Measurements from ENCODE around the gene ETS2. TPM values are rescaled to one million over a fixed set of nuclear protein-coding genes. Genes with fewer than 3 reads are reported as not detected.
A peak's percentile ranks its signal among the peaks of the same experiment; 100 is the strongest.

The ETS2 gene
- polyA plus RNA-seq, 1 donor (not counting 4 experiments of a cell fraction or from before 2014, with no cell fraction given): 58.5 TPM

DNA sequence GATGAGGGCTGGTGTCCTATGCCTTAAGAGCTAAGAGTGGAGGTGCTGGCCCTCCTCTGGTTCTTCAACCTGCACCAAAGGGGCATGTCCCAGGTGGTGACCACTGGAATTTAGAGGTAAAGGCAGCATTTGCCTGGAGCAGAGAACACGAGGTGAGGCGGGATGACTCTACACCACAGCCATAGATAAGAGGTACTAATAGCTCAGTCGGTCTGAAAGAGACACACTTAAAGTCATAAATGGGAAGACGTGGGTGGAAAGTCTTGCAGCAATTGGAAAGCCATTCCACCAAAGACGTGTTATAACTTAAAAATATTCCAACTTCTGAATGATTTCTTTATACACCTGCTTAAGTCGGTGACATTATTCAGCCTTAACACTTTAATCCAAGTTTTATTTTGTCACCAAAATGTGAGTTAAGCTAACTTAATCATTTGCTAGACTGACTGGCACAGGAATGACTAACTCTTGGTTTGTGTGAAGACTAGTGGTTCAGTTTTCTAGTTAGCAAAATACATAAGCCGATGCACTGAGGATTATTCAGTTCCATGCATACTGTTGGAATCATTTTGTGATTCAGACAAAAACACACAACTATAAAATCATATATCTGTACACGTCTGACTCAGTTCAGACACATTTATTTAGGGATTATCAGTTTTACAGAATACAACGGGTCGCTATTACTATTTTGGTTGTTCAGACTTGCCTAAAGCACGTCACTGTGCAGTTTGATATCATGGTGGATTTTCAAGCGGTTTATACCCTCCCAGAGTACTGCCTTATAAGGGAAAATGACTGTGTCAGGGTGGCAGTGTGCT is 4.6 kb upstream of the ETS2 start:
- dilution Hi-C loops (cut with MboI; ENCODE audit: extremely low pct_ligation_motif_present, low sequenced_read_pairs): no loop called here
- TF ChIP-seq EZH2 (IDR thresholded peaks at IDR 0.05; ENCODE audit: low read length): no peak
- TF ChIP-seq, protein P1, sequence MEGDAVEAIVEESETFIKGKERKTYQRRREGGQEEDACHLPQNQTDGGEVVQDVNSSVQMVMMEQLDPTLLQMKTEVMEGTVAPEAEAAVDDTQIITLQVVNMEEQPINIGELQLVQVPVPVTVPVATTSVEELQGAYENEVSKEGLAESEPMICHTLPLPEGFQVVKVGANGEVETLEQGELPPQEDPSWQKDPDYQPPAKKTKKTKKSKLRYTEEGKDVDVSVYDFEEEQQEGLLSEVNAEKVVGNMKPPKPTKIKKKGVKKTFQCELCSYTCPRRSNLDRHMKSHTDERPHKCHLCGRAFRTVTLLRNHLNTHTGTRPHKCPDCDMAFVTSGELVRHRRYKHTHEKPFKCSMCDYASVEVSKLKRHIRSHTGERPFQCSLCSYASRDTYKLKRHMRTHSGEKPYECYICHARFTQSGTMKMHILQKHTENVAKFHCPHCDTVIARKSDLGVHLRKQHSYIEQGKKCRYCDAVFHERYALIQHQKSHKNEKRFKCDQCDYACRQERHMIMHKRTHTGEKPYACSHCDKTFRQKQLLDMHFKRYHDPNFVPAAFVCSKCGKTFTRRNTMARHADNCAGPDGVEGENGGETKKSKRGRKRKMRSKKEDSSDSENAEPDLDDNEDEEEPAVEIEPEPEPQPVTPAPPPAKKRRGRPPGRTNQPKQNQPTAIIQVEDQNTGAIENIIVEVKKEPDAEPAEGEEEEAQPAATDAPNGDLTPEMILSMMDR (optimal IDR thresholded peaks at IDR 0.05 in 1 of 3, IDR thresholded peaks at IDR 0.05 in 1 of 3, conservative IDR thresholded peaks at IDR 0.05 in 1 of 3; ENCODE audit: extremely low read depth in 1 of 3, insufficient read depth in 2 of 3, low read length in 3 of 3): no peak
- Histone ChIP-seq H3K9me3 (ENCODE audit: control insufficient read depth, low read depth, low read length) (no peaks in the 10 kb centered on the region), H3K27me3 (ENCODE audit: control insufficient read depth, extremely low read depth, insufficient read depth, low read length) (no peaks in the 10 kb centered on the region), H3K9me1 (ENCODE audit: control insufficient read depth, extremely low read depth, insufficient read depth, low read length) (no peaks in the 10 kb centered on the region), H4K20me1 (ENCODE audit: control insufficient read depth, extremely low read depth, insufficient read depth, low read length) (no peaks in the 10 kb centered on the region), H3K4me2 (ENCODE audit: control insufficient read depth, extremely low read depth, insufficient read depth, low read depth, low read length) (peak overlapping the region; percentile 25), H3K36me3 (ENCODE audit: control insufficient read depth in 2 of 2, extremely low read depth in 1 of 2, insufficient read depth in 2 of 2, low read length in 2 of 2) (no peaks in the 10 kb centered on the region), H3K27ac (ENCODE audit: control insufficient read depth, insufficient read depth, low read length) (peak overlapping the region; percentile 73), H3K9ac (ENCODE audit: control insufficient read depth, extremely low read depth, insufficient read depth, low read length) (no peak overlapping the region), H3K4me3 (ENCODE audit: control insufficient read depth in 2 of 3, extremely low read depth in 1 of 3, insufficient read depth in 2 of 3, low read depth in 1 of 3, low read length in 3 of 3) (no peak overlapping the region), H2AFZ (ENCODE audit: control insufficient read depth, low read length) (no peak overlapping the region), H3K79me2 (ENCODE audit: control insufficient read depth, insufficient read depth, low read length) (peaks cover 4% of the 10 kb centered on the region), H3K4me1 (ENCODE audit: control insufficient read depth, extremely low read depth, insufficient read depth, low read length) (peaks cover 53% of the 10 kb centered on the region)
- DNase-seq (ENCODE audit: low read depth, low spot score): no peak
- FAIRE-seq: no peak

DNA sequence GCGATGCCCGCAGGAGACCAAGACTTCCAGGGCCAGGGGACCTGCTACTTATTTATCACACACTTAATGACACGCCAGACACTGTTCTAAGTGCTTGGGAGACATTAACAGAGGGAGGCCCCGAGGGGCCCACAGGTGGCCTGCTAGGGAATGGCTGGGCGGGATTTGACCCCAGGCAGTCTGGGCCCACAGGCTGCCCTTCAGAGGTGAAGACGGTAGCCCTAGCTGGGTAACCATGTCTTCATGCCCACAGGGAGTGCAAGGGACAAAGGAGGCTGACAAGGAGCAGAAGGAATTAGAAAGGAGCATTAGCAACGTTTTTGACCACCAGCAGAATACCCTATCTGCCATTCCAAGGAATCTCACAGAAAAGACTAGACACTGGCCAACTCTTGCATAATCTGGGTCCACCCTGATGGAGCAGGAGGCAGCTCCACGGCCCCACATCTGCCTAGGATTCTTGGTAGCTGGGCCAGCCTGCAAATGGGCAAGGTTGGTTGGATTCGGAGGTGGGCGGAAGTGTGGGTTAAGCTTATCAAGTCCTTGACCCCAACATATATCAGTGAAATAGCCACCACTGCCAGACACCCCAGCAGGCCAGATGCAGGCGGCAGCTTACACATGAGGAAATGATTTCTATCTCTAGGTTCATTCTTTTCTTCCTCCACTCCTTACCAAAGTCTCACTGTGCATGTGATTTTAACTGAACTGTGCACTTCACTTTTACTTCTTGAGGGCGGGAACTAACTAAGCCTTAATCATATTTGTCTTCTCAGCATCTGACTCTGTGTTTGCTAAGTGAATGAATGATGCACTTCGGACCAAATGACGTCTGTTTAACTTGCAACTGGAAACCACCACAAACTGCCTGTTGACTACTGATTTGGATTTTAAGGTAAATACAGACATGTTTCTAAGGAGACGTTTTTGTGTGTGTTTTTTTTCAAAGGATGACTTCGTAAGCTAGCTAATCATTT is 3.4 kb upstream of the ETS2 start:
- peaks cover 0 to 2% of the 10 kb centered on the region in 2 experiments for H3K36me3 ChIP-seq (ENCODE audit: control insufficient read depth in 2 of 2, extremely low read depth in 1 of 2, insufficient read depth in 2 of 2, low read length in 2 of 2)
- H3K4me3 ChIP-seq (ENCODE audit: control insufficient read depth in 2 of 3, extremely low read depth in 1 of 3, insufficient read depth in 2 of 3, low read depth in 1 of 3, low read length in 3 of 3): no peak overlapping the region
- TF ChIP-seq, protein P1 (optimal IDR thresholded peaks at IDR 0.05 in 1 of 3, IDR thresholded peaks at IDR 0.05 in 1 of 3, conservative IDR thresholded peaks at IDR 0.05 in 1 of 3; ENCODE audit: extremely low read depth in 1 of 3, insufficient read depth in 2 of 3, low read length in 3 of 3): no peak
- TF ChIP-seq EZH2 (IDR thresholded peaks at IDR 0.05; ENCODE audit: low read length): no peak
- no peak overlapping the region for H2AFZ ChIP-seq (ENCODE audit: control insufficient read depth, low read length)
- no peaks in the 10 kb centered on the region for H4K20me1 ChIP-seq (ENCODE audit: control insufficient read depth, extremely low read depth, insufficient read depth, low read length)
- H3K9me3 ChIP-seq (ENCODE audit: control insufficient read depth, low read depth, low read length): no peaks in the 10 kb centered on the region
- dilution Hi-C loops (cut with MboI; ENCODE audit: extremely low pct_ligation_motif_present, low sequenced_read_pairs): no loop called here
- FAIRE-seq: no peak
- H3K9ac ChIP-seq (ENCODE audit: control insufficient read depth, extremely low read depth, insufficient read depth, low read length): no peak overlapping the region
- DNase-seq (ENCODE audit: low read depth, low spot score): no peak
- no peaks in the 10 kb centered on the region for H3K27me3 ChIP-seq (ENCODE audit: control insufficient read depth, extremely low read depth, insufficient read depth, low read length)
- H3K27ac ChIP-seq (ENCODE audit: control insufficient read depth, insufficient read depth, low read length): peak overlapping the region; percentile 73
- no peak overlapping the region for H3K4me2 ChIP-seq (ENCODE audit: control insufficient read depth, extremely low read depth, insufficient read depth, low read depth, low read length)
- no peaks in the 10 kb centered on the region for H3K9me1 ChIP-seq (ENCODE audit: control insufficient read depth, extremely low read depth, insufficient read depth, low read length)
- peaks cover 51% of the 10 kb centered on the region for H3K4me1 ChIP-seq (ENCODE audit: control insufficient read depth, extremely low read depth, insufficient read depth, low read length)
- H3K79me2 ChIP-seq (ENCODE audit: control insufficient read depth, insufficient read depth, low read length): peaks cover 16% of the 10 kb centered on the region
